DMS114 treated with DMSO at 0.1 percent for 48 hours (cell line): ENCODE results near the gene PDZD4.

ENCODE experiments used
- DNase-seq: peaks from one replicate; lab custom pipeline; 2025; ENCODE audit not compliant: unreplicated experiment; lab: John Stamatoyannopoulos, UW

Gene PDZD4

GRCh38 chrX:153867671-153868070 lies 37.3 kb upstream of the PDZD4 start:
- DNase-seq, result no peak

- no peak for DNase-seq
These were observed 36.8 kb upstream of the PDZD4 start for GRCh38 chrX:153867139-153867538.

GRCh38 chrX:153866302-153867019 lies 36.1 kb upstream of the PDZD4 start:
- DNase-seq, result no peak

GRCh38 chrX:153865685-153866084 lies 35.3 kb upstream of the PDZD4 start:
- DNase-seq, result no peak

- no peak for DNase-seq
These were observed 34.9 kb upstream of the PDZD4 start for GRCh38 chrX:153865321-153865580.

GRCh38 chrX:153864561-153865320 lies 34.4 kb upstream of the PDZD4 start:
- DNase-seq, result no peak

- no peak for DNase-seq
These were observed 33.8 kb upstream of the PDZD4 start for GRCh38 chrX:153864101-153864500.

GRCh38 chrX:153863251-153863991 lies 33.1 kb upstream of the PDZD4 start:
- DNase-seq, result no peak

- DNase-seq, result no peak
These were observed 32.3 kb upstream of the PDZD4 start for GRCh38 chrX:153862369-153863250.

GRCh38 chrX:153861733-153862310 lies 31.5 kb upstream of the PDZD4 start:
- no peak for DNase-seq

- no peak for DNase-seq
These were observed 30.8 kb upstream of the PDZD4 start for GRCh38 chrX:153861151-153861550.

GRCh38 chrX:153857348-153857903 lies 27.1 kb upstream of the PDZD4 start:
- DNase-seq, result no peak

- DNase-seq, result no peak
These were observed 24.4 kb upstream of the PDZD4 start for GRCh38 chrX:153854702-153855101.

GRCh38 chrX:153853902-153854267 lies 23.5 kb upstream of the PDZD4 start:
- no peak for DNase-seq

GRCh38 chrX:153853180-153853901 lies 23.0 kb upstream of the PDZD4 start:
- DNase-seq, result no peak

GRCh38 chrX:153851981-153852380 lies 21.6 kb upstream of the PDZD4 start:
- no peak for DNase-seq

GRCh38 chrX:153848325-153848724 lies 18.0 kb upstream of the PDZD4 start:
- no peak for DNase-seq

- DNase-seq, result no peak
These were observed 15.5 kb upstream of the PDZD4 start for GRCh38 chrX:153845842-153846241.

- DNase-seq, result no peak
These were observed 14.9 kb upstream of the PDZD4 start for GRCh38 chrX:153845195-153845594.

- no peak for DNase-seq
These were observed 14.3 kb upstream of the PDZD4 start for GRCh38 chrX:153844509-153845082.
